H1 (cell line): ENCODE measurements around the gene C1orf115.

Source experiments
- EZH2 ChIP-seq: fragments of 200-600 bp; sonication (generic); IDR thresholded peaks from 2 replicates; pipeline ENCODE4 v1.7.1; 2012; ENCODE audit warnings: low read depth, mild to moderate bottlenecking, moderate library complexity, low read length, inconsistent platforms; ENCODE audit not compliant: severe bottlenecking
- KDM5A ChIP-seq: fragments of 200-600 bp; IDR thresholded peaks from 2 replicates; pipeline ENCODE4 v1.7.1; 2012; ENCODE audit warnings: mild to moderate bottlenecking, low read length, inconsistent platforms, mixed read lengths
- TF ChIP-seq, protein P1 (sequence below), 3 experiments: IDR thresholded peaks; 1 replicate in 2 of 3; 2 replicates in 1 of 3; pipeline versions ENCODE4 v1.5.1 to v1.6.1; 2011; ENCODE audit warnings: low read length in 3 of 3, mild to moderate bottlenecking in 3 of 3, inconsistent platforms in 2 of 3, low read depth in 1 of 3, moderate library complexity in 1 of 3; ENCODE audit not compliant: insufficient read depth in 1 of 3; ENCODE audit errors: control extremely low read depth in 1 of 3

DNA sequence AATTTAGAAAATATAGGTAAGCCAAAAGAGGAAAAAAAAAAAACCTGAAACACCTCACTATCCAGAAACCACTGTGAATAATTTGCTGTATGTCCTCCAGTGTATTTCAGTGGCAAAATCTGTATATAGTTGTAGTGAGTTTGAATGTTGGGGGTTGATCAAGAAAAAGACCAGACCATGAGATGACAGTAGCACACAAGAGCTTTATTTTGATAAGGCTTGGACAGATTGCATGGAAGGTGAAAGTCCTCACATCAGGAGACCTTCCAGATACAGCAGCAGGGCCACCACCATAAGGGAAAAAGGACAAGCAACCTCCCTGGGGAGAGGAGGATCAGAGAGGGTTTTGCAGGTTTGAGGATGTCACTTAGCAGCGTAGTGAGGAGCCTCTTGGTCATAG lies 16.2 kb upstream of the C1orf115 start:
- no peak for TF ChIP-seq EZH2
- no peak for TF ChIP-seq KDM5A
- TF ChIP-seq, protein P1, sequence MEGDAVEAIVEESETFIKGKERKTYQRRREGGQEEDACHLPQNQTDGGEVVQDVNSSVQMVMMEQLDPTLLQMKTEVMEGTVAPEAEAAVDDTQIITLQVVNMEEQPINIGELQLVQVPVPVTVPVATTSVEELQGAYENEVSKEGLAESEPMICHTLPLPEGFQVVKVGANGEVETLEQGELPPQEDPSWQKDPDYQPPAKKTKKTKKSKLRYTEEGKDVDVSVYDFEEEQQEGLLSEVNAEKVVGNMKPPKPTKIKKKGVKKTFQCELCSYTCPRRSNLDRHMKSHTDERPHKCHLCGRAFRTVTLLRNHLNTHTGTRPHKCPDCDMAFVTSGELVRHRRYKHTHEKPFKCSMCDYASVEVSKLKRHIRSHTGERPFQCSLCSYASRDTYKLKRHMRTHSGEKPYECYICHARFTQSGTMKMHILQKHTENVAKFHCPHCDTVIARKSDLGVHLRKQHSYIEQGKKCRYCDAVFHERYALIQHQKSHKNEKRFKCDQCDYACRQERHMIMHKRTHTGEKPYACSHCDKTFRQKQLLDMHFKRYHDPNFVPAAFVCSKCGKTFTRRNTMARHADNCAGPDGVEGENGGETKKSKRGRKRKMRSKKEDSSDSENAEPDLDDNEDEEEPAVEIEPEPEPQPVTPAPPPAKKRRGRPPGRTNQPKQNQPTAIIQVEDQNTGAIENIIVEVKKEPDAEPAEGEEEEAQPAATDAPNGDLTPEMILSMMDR (IDR thresholded peaks at IDR 0.05; ENCODE audit: control extremely low read depth in 1 of 3, insufficient read depth in 1 of 3, low read depth in 1 of 3, low read length in 3 of 3): no peak
